ENCODE measurements around the gene EDC4.
A peak's percentile ranks its signal among the peaks of the same experiment; 100 is the strongest.

The EDC4 gene

GRCh38 chr16:67879936-67880335 is 7.1 kb downstream of the EDC4 start:
- DNase-seq (ENCODE audit: low spot score) = no peak

- DNase-seq (ENCODE audit: low spot score) = no peak
Measured at GRCh38 chr16:67880584-67880983, 7.7 kb downstream of the EDC4 start.

GRCh38 chr16:67881621-67882161 is 8.8 kb downstream of the EDC4 start:
- no peak for DNase-seq (ENCODE audit: low spot score)

- no peak for DNase-seq (ENCODE audit: low spot score)
Measured at GRCh38 chr16:67882374-67883145, 9.7 kb downstream of the EDC4 start.

- DNase-seq (ENCODE audit: low spot score) = no peak
Measured at GRCh38 chr16:67883146-67883871, 10.5 kb downstream of the EDC4 start.

- DNase-seq (ENCODE audit: low spot score) = peak; percentile 97
Measured at GRCh38 chr16:67883872-67884261, 11.0 kb downstream of the EDC4 start.

GRCh38 chr16:67884684-67885083 is 11.8 kb downstream of the EDC4 start, which contains the start of gene NRN1L:
TSS of gene NRN1L (plus strand) at chr16:67884885. CDS start at chr16:67884904, 19 bp downstream.
- peak; percentile 61 for DNase-seq (ENCODE audit: low spot score)

GRCh38 chr16:67885545-67885944 is 12.7 kb downstream of the EDC4 start:
- no peak for DNase-seq (ENCODE audit: low spot score)

GRCh38 chr16:67885976-67886375 is 13.1 kb downstream of the EDC4 start:
- DNase-seq (ENCODE audit: low spot score) = no peak

- DNase-seq (ENCODE audit: low spot score) = no peak
Measured at GRCh38 chr16:67886387-67886786, 13.5 kb downstream of the EDC4 start.

- DNase-seq (ENCODE audit: low spot score) = no peak
Measured at GRCh38 chr16:67888331-67888730, 15.5 kb downstream of the EDC4 start.

GRCh38 chr16:67892375-67892774 is 19.5 kb downstream of the EDC4 start:
- DNase-seq (ENCODE audit: low spot score) = no peak

GRCh38 chr16:67892899-67893742 is 20.3 kb downstream of the EDC4 start, which contains the start of gene PSKH1:
TSS of gene PSKH1 (plus strand) at chr16:67893254. CDS start at chr16:67908750, 15,496 bp downstream.
- DNase-seq (ENCODE audit: low spot score) = peak; percentile 99

GRCh38 chr16:67893743-67894399 is 21.0 kb downstream of the EDC4 start:
- DNase-seq (ENCODE audit: low spot score) = peak; percentile 51

GRCh38 chr16:67897231-67897630 is 24.4 kb downstream of the EDC4 start:
- DNase-seq (ENCODE audit: low spot score) = no peak

- DNase-seq (ENCODE audit: low spot score) = no peak
Measured at GRCh38 chr16:67901734-67902133, 28.9 kb downstream of the EDC4 start.

GRCh38 chr16:67902831-67903230 is 30.0 kb downstream of the EDC4 start:
- no peak for DNase-seq (ENCODE audit: low spot score)

GRCh38 chr16:67907397-67908180 is 34.7 kb downstream of the EDC4 start:
- DNase-seq (ENCODE audit: low spot score) = no peak

GRCh38 chr16:67909056-67909742 is 36.3 kb downstream of the EDC4 start:
- DNase-seq (ENCODE audit: low spot score) = no peak

GRCh38 chr16:67910158-67910557 is 37.3 kb downstream of the EDC4 start:
- DNase-seq (ENCODE audit: low spot score) = no peak
